ENCODE measurements around the gene RFX4. TPM values are rescaled to one million over a fixed set of nuclear protein-coding genes. Genes with fewer than 3 reads are reported as not detected.

The RFX4 gene
- total RNA-seq, 1 experiment from 2014 or later, result not detected

- no peaks in the 10 kb centered on the region for H3K36me3 ChIP-seq (ENCODE audit: control insufficient read depth, insufficient read depth, low read length)
- ATAC-seq, result no peak
- no TSS peak for BruUV-seq (replicated peaks)
- DNase-seq (ENCODE audit: low read depth, low spot score), result no peak
- in situ Hi-C loops (cut with HindIII; ENCODE audit: low pct_unique_long_range_greater_than_20kb, low sequenced_read_pairs) (no loop called here), intact Hi-C loops (cut with micrococcal nuclease; ENCODE audit: unreplicated experiment) (no loop called here)
- TF ChIP-seq REST (IDR thresholded peaks at IDR 0.05; ENCODE audit: insufficient read depth in 1 of 2, low read depth in 2 of 2, low read length in 1 of 2), result no peak
- TF ChIP-seq CTCF (IDR thresholded peaks at IDR 0.05), result no peak
- no peak for TF ChIP-seq SIN3A (IDR thresholded peaks at IDR 0.05; ENCODE audit: borderline replicate concordance, insufficient read depth, low read depth, low read length)
- TF ChIP-seq POLR2AphosphoS5 (IDR thresholded peaks at IDR 0.05; ENCODE audit: low read depth, low read length), result no peak
- TF ChIP-seq TCF7L2 (IDR thresholded peaks at IDR 0.05; ENCODE audit: low read depth, low read length), result no peak
- ChIA-PET POLR2A (no interaction called here), CTCF (no interaction called here)
- no peak overlapping the region for H3K27ac ChIP-seq (ENCODE audit: low read length)
- H3K27me3 ChIP-seq (ENCODE audit: control insufficient read depth, insufficient read depth, low read length), result no peaks in the 10 kb centered on the region; the same call in 1 of the 2 replicates
- H3K9me3 ChIP-seq (ENCODE audit: control insufficient read depth, insufficient read depth, low read depth, low read length), result no peaks in the 10 kb centered on the region
- no peak overlapping the region for H3K4me3 ChIP-seq (ENCODE audit: low read depth in 2 of 2, low read length in 2 of 2)
- no peaks in the 10 kb centered on the region for H3K4me1 ChIP-seq (ENCODE audit: control insufficient read depth, insufficient read depth, low read length)
Observed at GRCh38 chr12:106657488-106657887, 74.7 kb downstream of the RFX4 start.

- Histone ChIP-seq H3K27ac (ENCODE audit: low read length) (no peak overlapping the region), H3K27me3 (ENCODE audit: control insufficient read depth, insufficient read depth, low read length) (peaks cover 2% of the 10 kb centered on the region), H3K4me3 (ENCODE audit: low read depth in 2 of 2, low read length in 2 of 2) (no peak overlapping the region), H3K4me1 (ENCODE audit: control insufficient read depth, insufficient read depth, low read length) (no peaks in the 10 kb centered on the region), H3K9me3 (ENCODE audit: control insufficient read depth, insufficient read depth, low read depth, low read length) (peaks cover 7% of the 10 kb centered on the region; the same call in 1 of the 2 replicates), H3K36me3 (ENCODE audit: control insufficient read depth, insufficient read depth, low read length) (no peaks in the 10 kb centered on the region)
- intact Hi-C loops (cut with micrococcal nuclease; ENCODE audit: unreplicated experiment) (no loop called here), in situ Hi-C loops (cut with HindIII; ENCODE audit: low pct_unique_long_range_greater_than_20kb, low sequenced_read_pairs) (no loop called here)
- POLR2A ChIA-PET, result no interaction called here
- no peak for DNase-seq (ENCODE audit: low read depth, low spot score)
- ATAC-seq, result no peak
- no TSS peak for BruUV-seq (replicated peaks)
- TF ChIP-seq POLR2AphosphoS5 (IDR thresholded peaks at IDR 0.05; ENCODE audit: low read depth, low read length) (no peak), TCF7L2 (IDR thresholded peaks at IDR 0.05; ENCODE audit: low read depth, low read length) (no peak), CTCF (IDR thresholded peaks at IDR 0.05) (no peak), SIN3A (IDR thresholded peaks at IDR 0.05; ENCODE audit: borderline replicate concordance, insufficient read depth, low read depth, low read length) (no peak), REST (IDR thresholded peaks at IDR 0.05; ENCODE audit: insufficient read depth in 1 of 2, low read depth in 2 of 2, low read length in 1 of 2) (no peak)
- CTCF ChIA-PET, result no interaction called here
Observed at GRCh38 chr12:106663385-106663784, 80.6 kb downstream of the RFX4 start.

Measured in Panc1 (cell line).